ENCODE results near the gene PRLR.
"Not testable (repeated sequence)": the region's sequence is repeated elsewhere in the genome, so short reads cannot be mapped to it uniquely, and the experiment has no call there.

PRLR gene

GRCh38 chr5:35230038-35230611 lies at the start of gene PRLR:
Gene PRLR, minus strand, starts transcription at chr5:35230487. Its CDS starts 140,867 bp downstream, at chr5:35089620.
- no peak for DNase-seq

- no peak for DNase-seq
These were observed 44.7 kb upstream of the PRLR start for GRCh38 chr5:35274839-35275509.

- no peak for DNase-seq
These were observed 38.7 kb upstream of the PRLR start for GRCh38 chr5:35269006-35269405.

DNA sequence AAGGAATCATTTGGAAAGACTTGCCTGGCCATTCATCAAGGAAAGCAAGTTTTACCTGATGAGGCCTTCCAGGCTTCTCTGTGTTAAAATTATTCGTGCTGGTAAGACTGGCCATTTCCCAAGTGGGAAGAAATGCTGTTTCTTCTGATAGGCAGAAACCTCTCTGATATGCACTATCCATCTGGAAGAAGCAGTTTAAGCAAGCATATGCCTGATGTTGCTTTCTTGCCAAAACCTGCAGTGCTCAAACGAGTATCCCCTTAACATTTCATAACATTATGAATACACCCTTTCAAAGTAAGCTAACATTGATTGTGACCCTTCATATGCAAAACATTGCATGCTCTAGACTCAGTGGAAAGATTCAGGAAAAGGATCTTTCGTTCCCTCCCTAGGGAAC lies 36.0 kb upstream of the PRLR start:
- DNase-seq = no peak

- DNase-seq = no peak
These were observed 34.2 kb upstream of the PRLR start for GRCh38 chr5:35264509-35264908.

DNA sequence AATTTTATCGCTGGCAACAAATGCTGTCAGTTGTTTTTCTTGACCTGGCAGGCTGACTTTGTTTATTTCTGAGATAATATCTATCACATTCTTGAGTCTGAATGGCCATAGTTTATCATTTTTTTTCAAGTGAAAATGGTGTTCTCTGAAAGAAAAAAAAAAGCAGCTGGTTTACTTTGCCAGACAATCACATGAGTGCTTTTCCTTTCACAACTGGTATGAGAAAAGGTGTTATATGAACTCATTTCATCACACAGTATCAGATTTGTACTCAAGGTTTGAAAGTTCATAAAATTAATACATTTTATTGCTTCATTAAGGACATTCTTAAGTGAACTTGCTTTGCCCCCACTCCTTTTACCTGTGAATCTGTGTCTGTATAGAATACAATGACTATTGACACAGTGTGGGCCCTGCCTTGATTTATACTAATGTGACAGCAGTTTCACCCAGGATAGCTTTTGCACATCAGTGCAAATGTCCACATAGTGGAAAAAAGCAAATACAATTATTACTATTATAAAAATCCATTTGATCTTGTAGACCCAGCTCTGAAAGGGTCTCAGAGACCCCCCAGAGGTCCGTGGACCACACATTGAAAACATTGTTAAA lies 33.1 kb upstream of the PRLR start:
- no peak for DNase-seq

- no peak for DNase-seq
These were observed 23.3 kb upstream of the PRLR start for GRCh38 chr5:35253582-35253981.

DNA sequence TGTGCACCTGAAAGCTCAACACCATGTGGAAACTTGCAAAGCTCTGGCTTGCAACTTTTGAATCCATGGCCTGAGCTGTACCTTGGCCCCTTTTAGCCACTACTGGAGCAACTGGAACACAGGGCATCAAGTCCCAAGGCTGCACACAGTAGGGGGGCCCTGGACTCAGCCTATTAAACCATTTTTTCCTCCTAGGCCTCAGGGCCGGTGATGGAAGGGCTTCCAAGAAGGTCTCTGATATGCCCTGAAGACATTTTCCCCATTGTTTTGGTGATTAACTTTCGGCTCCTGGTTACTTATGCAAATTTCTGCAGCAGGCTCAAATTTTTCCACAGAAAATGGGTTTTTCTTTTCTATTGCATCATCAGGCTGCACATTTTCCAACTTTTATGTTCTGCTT lies 22.7 kb upstream of the PRLR start:
- no peak for DNase-seq

DNA sequence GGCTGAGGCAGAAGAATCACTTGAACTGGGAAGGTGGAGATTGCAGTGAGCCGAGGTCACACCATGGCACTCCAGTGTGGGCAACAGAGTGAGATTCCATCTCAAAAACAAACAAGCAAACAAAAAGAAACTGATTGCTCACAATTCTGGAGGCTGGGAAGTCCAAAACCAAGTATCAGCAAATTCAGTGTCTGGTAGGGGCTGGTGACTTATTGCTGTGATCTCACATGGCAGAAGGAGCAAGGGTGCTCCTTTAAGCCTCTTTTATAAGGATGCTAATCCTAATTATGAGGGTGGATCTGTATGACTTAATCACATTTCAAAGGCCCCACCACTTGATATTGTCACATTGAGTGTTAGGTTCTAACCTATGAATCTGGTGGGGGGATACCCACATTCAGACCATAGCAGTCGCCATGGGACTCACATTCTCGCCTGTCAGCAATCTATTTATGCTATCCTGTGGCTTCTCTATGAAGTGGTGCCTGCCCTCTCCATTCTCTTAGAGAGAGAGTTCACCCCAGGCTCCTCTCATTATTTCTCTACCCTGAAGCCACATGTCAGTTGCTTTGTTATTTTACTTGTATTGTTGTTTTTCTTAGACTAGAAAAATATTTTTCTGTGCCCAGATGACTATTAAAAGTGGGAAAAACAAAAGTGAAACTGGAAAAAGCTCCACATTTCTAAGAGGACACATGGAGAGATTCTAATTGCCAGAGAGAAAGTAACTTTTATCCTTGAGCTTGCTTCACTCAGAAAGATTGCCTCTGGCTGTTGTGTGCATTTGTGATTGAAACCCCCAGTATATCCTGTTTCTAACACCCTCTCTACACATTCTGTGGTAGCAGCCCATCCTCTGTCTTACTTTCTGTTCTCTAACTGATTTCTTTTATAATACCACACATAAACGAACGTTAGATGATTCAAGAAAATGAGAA lies 18.8 kb upstream of the PRLR start:
- DNase-seq = no peak

DNA sequence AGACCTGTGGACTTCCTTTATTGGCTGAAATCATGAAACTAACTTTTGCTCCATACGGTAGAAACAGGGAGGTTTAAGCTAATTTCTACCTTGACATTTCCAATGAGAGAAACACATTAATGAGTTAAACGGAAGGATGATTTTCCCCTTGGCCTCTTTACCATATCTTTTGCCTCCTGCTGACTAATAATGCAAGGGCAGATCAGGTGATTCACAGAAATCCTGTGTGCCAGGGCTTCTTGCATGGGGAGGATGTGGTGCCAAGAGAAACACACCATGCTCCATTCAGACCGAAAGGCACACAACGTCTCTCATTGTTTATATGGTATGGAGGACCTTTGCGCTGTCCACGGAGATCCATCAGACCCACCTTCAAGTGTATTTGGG lies 17.4 kb upstream of the PRLR start:
- DNase-seq = no peak

- no peak for DNase-seq
These were observed 16.8 kb upstream of the PRLR start for GRCh38 chr5:35246900-35247647.

DNA sequence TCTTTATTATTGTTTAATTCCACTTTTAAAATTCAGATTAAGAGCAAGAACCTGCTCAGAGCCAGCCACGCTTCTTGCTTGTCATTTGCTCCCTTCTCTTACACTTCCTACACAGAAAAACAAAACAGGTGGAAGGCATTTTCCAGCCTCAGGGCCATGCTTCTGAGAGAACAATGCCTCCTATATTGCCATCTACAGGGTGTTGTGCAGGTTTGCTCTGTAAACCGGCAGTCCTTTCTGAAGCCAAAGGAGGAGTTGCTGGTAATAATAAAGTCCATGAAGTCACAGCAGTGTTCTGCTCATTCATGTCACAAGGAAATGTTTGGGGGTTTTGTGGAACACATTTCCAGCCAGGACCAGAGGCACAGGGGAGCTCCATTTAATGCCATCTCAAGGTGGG lies 16.1 kb upstream of the PRLR start:
- no peak for DNase-seq

DNA sequence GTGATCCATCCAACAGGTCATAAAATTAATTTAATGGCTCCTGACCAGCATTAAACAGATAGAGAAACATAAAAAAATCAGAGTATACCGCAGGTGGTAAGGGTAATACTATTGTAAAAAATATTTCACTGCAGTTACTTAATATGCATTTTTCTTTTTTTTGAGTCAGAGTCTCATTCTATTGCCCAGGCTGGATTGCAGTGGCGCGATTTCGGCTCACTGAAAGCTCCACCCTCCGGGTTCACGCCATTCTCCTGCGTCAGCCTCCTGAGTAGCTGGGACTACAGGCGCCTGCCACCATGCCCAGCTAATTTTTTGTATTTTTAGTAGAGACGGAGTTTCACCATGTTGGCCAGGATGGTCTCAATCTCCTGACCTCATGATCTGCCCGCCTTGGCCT lies 15.1 kb upstream of the PRLR start:
- not testable (repeated sequence) for DNase-seq

- DNase-seq = no peak
These were observed 13.9 kb upstream of the PRLR start for GRCh38 chr5:35244171-35244570.

- no peak for DNase-seq
These were observed 12.5 kb upstream of the PRLR start for GRCh38 chr5:35242702-35243258.

DNA sequence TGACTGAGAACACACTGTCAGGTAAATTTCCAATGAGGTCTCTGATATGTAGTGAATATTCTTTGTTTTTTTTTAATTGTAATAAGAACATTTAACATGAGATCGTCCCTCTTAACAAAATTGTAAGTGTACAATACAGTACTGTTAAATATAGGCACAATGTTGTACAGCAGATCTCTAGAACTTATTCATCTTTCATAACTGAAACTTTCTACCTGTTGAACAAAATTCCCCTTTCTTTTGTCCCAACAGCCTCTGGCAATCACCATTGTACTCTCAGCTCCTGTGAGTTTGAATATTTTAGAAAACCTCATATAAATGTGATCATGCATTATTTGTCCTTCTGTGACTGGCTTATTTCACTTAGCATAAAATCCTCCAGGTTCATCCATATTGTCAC lies 10.6 kb upstream of the PRLR start:
- DNase-seq = no peak

GRCh38 chr5:35239911-35240610 lies 9.8 kb upstream of the PRLR start:
- DNase-seq = no peak

DNA sequence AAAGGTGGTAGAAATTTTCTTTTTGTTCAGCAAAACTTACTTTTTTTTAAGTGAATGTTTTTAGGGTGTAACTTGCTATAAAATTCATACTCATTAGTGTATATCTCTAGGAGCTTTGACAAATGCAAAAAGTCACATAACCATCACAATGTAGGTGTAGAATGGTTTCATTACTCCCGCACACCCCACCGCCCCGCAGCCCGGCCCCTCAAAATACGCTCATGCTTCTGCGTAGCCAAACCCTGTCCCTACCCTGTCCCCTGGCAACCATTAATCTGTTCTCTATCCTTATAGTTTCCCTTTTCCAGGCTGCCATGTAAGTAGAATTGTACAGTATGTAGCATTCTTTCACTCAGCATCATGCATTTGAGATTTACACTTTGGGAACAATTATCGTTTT lies 9.2 kb upstream of the PRLR start:
- no peak for DNase-seq

GRCh38 chr5:35237580-35238376 lies 7.5 kb upstream of the PRLR start:
- no peak for DNase-seq

GRCh38 chr5:35236770-35237169 lies 6.5 kb upstream of the PRLR start:
- DNase-seq = no peak

GRCh38 chr5:35233601-35234000 lies 3.3 kb upstream of the PRLR start:
- no peak for DNase-seq
